HT-29 (cell line): Measurements from ENCODE around the gene MED6. TPM values are rescaled to one million over a fixed set of nuclear protein-coding genes. Genes with fewer than 3 reads are reported as not detected.

ENCODE experiments used
- DNase-seq: peaks from one replicate; pipeline ENCODE4 v3.0.0-alpha.2; 2015; ENCODE audit warnings: low spot score
- small RNA-seq: library from RNA; depleted of rRNA; stranded (forward); fragments of <200 nt; gene quantifications from one replicate; pipeline ENCODE3, GENCODE V24; 2014
- total RNA-seq: library from RNA; depleted of rRNA; stranded (reverse); fragments of >200 nt; shearing (Covaris generic); gene quantifications from 2 replicates; pipeline ENCODE4 v1.2.3, GENCODE V29; 2014; rRNA removed

MED6 gene
- total RNA-seq, 1 experiment from 2014 or later = 10.8 TPM

DNA sequence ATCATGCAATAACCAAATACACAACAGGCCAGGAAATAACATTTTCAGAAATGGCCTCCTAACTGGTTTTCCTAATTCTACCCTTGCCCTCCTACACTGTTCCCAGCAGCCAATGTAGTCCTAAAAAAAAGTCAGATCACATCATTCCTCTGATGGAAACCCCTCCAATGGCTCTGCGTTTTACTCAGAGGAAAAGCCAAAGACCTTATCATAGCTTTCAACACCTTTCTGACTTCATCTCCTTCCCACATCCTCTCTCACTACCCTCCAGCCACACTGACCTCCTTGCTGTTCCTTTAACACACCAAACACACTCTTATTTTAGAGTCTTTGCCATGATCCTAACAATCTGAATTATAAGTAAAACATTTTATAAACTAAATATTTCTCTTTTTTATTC is 1.1 kb downstream of the MED6 start:
- DNase-seq = no peak

- no peak for DNase-seq
Measured at GRCh38 chr14:70597731-70598130, 2.7 kb downstream of the MED6 start.

GRCh38 chr14:70595443-70596185 is 4.8 kb downstream of the MED6 start:
- DNase-seq = no peak

DNA sequence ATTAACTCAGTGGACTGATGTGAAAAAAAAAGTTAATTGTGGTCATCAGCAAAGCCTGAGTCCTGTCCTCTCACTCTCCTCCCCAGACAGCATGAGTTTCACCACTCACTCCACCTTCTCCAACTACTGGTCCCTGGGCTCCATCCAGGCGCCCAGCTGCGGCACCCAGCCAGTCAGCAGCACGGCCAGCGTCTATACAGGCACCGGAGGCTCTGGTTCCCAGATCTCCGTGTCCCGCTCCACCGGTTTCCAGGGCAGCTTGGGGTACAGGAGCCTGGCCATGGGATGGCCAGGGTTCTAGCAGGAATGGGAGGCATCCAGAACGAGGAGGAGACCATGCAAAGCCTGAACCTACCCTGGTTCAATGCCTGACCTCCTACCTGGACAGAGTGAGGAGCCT is 6.0 kb downstream of the MED6 start:
- no peak for DNase-seq

DNA sequence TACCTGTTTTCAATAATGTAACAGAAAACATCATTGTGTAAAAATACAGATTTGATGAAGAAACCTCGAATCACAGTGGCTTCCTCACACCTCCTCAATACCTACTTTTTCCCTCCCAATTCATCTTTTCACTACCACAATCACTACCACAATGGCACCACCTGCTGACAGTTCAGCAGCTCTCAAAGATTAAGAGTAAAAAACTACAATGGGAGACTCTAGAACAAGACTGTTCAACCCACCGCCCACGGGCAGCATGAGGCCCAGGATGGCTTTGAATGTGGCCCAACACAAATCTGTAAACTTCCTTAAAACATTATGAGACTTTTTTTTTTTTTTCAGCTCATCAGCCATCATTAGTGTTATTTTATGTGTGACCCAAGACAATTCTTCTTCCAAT is 15.2 kb downstream of the MED6 start:
- no peak for DNase-seq

GRCh38 chr14:70576891-70577290 is 23.6 kb downstream of the MED6 start:
- no peak for DNase-seq

GRCh38 chr14:70573050-70573449 is 27.4 kb downstream of the MED6 start:
- no peak for DNase-seq

DNA sequence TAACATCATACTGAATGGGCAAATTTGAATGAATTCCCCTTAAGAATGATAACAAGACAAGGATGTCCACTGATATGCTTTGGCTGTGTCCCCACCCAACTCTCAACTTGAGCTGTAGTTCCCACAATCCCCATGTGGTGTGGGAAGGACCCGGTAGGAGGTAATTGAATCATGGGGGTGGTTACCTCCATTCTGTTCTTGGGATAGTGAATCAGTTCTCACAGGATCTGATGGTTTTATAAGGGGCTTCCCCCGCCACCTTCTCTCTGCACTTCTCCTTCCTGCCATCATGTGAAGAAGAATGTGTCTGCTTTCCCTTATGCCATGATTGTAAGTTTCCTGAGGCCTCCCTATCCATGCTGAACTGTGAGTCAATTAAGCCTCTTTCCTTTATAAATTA is 29.3 kb downstream of the MED6 start:
- no peak for DNase-seq

DNA sequence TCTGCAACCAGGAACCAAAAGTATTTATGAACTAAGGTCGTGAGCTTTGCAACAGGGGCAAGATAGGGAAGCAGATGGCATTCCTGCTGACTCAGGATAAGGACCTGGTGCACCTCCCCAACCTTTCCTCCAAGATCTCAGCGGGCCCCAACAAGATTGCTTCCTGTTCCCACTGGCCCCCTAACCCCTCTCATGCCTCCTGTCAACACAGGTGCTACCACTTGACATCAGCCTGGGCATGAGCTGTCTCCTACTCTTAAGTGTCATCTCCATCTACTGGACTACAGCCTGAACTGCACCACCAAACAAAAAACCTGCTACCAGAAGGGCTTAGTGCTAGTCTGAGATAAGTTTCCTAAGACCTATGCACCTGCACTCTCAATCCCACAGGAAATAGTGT is 32.7 kb downstream of the MED6 start:
- peak; percentile 44 for DNase-seq

GRCh38 chr14:70563869-70564268 is 36.6 kb downstream of the MED6 start:
- DNase-seq = no peak

GRCh38 chr14:70563417-70563816 is 37.0 kb downstream of the MED6 start:
- no peak for DNase-seq

GRCh38 chr14:70558356-70558755 is 42.1 kb downstream of the MED6 start:
- DNase-seq = no peak

- DNase-seq = no peak
Measured at GRCh38 chr14:70555890-70556289, 44.6 kb downstream of the MED6 start.

DNA sequence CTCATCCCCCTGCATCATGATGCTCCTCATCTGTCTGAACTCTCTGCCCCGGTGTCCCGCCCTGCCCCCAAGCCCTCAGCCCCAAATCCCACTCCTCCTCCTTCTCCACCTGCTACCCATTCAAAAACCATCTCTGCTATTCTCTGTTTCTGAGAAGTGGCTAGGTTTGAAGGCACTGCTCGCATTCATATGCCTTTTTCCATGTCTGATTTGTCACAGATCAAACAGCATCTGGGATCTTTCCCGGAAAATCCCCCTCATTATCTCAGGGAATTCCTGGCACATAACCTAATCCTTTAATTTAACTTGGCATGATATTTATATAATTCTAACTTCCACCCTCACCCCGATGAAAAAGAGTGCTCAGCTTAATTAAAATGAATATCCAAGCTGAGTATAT is 62.4 kb downstream of the MED6 start:
- no peak for DNase-seq

DNA sequence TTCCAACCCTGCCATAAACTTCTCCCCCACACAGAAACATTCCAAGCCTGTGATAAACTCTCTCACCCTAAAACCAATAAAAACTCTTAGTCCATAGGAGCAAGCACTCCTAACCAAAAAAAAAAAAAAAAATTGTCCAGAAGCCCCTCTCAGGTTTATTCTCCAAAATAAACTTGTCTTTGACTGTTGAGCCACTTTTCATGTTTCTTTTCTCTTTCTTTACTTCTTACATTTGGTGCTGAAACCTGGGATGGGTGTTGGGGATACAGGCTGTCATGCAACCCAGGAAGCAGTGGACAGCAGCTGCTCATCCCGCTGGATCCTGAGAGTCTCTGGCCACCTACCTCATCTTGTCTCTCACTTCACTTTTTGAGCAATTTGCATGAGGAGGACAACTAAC is 63.6 kb downstream of the MED6 start:
- DNase-seq = no peak

- DNase-seq = no peak
Measured at GRCh38 chr14:70534904-70535303, 65.6 kb downstream of the MED6 start, which contains the start of gene ADAM20. ADAM20 (minus strand) TSS chr14:70535004; CDS start chr14:70524757, 10,247 bp downstream.

Small RNA genes within 50 kb of the gene (small RNA-seq; reads per million reads assigned to genes)
- not detected for gene RN7SL77P

Other genes with a start within 250 kb of the MED6 start
- 12.3 and 16.0 TPM in 2 replicates for gene COX16, start 241.0 kb downstream of the MED6 start, total RNA-seq
- 4.7 and 4.9 TPM in 2 replicates for gene SYNJ2BP, start 183.6 kb downstream of the MED6 start, total RNA-seq
- not detected in 2 replicates for gene ADAM21, start 148.5 kb downstream of the MED6 start, total RNA-seq
- 0.51 TPM in 1 of 2 replicates, not detected in the other for gene ADAM20, start 65.7 kb downstream of the MED6 start, total RNA-seq
- 0.08 and 0.18 TPM in 2 replicates for gene TTC9, start 41.3 kb upstream of the MED6 start, total RNA-seq
- 5.9 and 6.8 TPM in 2 replicates for gene MAP3K9, start 208.9 kb upstream of the MED6 start, total RNA-seq